Stimulated activated CD8-positive, alpha-beta memory T cell treated with anti-CD3 and anti-CD28 coated beads, Interleukin-12 subunit alpha, Interleukin-12 subunit beta, amount 100 ng/mL, for 4 hours (primary cell): Measurements from ENCODE around the gene DGKG.

Experiments
- DNase-seq: peaks from one replicate; pipeline ENCODE4 v3.0.0-alpha.2; 2020; ENCODE audit warnings: low read depth

The DGKG gene

GRCh38 chr3:186171521-186171920 lies 190.5 kb downstream of the DGKG start:
- no peak for DNase-seq

GRCh38 chr3:186170516-186170915 lies 191.5 kb downstream of the DGKG start:
- no peak for DNase-seq

DNA sequence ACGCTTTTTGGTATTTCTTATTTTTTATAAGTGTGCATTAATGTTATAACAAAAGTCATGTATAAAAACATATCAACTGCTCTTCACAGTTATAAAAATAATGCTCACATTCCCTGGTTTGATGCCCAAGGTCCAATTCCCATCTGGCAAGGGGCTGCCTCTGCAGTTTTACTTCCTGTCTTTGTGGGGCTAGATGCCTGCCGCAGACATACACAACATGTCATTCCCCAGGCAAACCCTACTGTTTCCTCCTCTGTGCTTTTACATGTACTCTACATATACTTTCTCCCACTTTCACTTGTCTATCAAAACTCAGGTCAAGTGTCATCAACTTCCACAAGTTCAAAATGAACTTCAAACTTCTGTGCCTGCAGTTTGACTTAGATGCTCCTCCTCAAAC lies 192.7 kb downstream of the DGKG start:
- DNase-seq, result no peak

DNA sequence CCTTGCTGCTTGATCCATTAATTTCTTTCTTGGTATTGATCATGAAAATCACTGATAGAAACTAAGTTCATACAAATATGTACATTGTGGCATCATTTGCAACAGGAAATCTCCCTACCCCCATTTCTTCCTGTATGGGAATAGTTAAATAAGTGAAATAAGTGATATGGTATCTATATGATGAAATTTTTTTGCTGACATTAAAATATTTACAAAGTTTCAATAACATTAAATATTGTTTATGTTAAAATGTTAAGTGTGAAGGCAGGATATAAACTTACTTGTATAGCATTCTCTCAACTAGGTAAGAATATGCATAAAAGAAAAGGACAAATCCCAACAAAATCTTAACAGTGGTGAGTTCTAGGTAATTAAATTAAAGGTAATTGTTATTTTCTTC lies 193.1 kb downstream of the DGKG start:
- DNase-seq, result no peak

- DNase-seq, result no peak
These were observed 194.2 kb downstream of the DGKG start for GRCh38 chr3:186167646-186168395.

GRCh38 chr3:186166491-186167288 lies 195.3 kb downstream of the DGKG start:
- no peak for DNase-seq

DNA sequence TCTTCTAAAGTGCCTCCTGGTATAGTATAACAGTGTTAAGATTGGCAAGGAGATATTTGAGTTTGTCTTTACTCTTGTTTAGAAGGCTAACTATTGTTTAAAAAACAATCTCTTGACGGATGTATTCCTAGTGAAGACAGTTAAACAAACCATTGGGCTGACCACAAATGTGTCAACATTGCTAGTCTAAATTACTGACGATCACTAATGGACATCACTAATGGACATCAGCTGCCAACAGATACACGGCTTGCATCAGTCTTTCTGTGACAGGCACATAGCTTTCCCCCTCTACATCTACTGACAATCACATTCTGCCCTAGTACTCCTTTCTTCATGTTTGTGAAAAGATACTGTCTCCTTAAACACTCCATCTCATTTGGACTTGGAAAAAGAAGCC lies 196.0 kb downstream of the DGKG start:
- no peak for DNase-seq

GRCh38 chr3:186165331-186165730 lies 196.7 kb downstream of the DGKG start:
- DNase-seq, result no peak

DNA sequence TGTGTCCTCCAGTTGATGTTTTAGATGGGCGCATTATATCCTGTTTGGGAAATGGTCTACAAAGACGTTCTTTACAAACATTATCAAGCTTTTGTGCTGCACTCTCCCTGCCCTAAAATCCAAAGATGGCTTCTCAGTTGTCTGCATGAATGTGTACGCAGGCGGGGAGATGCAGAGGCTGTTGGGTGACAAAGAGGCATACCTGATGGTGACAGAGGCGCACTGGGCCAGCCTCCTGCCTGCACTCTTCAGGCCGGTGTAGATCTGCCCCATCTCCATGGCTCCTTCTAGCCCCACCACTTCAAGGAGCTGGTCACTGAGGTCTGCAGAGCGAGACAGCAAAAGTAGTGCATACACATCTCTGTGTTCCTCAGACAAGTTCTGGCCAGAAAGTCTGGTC lies 197.3 kb downstream of the DGKG start:
- DNase-seq, result no peak

DNA sequence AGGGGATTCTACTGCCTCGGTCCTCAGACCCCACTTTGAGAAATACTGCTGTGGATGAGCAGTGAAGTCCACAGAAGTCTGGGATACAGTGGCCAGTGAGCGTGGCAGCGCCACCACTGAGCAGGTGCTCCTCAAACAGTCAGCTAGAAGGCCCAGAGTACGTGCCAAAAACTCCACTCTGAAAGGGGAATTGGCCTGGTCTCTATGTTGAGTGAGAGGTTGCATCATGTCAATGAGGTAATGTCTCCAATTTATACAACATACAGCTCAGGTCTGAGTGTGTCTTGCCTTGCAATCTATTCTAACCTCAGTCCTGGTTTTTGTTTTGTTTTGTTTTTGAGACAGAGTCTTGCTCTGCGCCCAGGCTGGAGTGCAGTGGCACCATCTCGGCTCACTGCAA lies 199.8 kb downstream of the DGKG start:
- no peak for DNase-seq

DNA sequence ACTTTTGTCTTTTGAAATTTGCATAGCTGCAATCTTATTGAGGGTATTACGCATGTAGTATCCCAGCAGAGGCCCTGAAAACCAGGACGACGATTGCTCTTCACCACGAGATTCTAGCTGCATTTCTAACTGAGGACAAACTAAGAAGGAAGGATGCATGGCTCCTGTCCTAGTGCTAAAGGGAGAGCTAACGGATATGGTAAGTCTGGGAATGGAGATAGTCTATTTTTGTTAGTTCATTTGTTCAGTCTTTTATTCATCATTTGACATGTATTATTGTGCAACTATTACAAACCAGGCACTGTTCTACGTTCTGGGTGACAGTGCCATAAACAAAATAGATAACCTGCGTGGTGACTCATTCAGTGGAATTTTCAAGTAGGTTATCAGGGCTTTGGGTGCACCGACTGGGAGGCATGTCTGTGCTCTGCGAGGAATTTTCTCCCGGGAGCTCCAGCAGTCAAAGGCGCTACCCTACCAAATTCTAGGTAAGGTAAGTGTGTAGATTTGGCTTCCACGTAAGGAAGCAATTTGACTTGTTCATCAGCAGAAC lies 201.3 kb downstream of the DGKG start:
- DNase-seq, result no peak

DNA sequence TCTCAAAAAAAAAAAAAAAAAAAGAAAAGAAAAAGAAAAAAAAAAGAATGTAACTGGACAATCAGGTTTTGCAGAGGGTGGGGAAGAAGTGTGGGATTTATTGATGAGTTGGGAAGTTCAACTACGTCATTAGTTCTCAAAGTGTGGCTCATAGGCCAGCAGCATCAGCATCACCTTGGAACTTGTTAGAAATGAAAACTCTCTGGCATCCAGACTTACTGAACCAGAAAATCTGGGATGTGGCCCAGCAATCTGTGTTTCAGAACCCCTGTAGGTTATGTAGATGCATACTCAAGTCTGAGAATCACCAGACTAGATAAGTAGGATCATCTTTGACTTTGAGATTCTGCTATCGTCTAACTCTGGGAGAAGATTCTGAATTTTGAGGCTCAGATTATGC lies 207.4 kb downstream of the DGKG start:
- no peak for DNase-seq

- no peak for DNase-seq
These were observed 209.1 kb downstream of the DGKG start for GRCh38 chr3:186152889-186153292.

DNA sequence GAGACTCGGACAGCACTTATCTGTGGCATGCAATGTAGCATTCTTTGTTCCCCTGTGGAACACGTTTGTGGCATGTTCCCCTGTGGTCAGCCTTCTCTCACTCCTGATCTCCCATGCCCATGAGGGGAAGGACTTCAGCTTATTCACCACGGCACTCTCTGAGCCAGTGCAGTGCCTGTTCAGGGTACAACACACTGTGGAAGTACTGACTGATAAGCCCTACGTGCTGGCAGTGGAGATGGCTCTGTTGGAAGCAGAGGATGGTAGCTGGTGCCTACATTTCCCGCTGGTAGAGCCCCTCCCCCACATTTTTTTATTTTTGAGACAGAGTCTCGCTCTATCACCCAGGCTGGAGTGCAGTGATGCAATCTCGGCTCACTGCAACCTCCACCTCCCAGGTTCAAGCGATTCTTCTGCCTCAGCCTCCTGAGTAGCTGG lies 209.7 kb downstream of the DGKG start:
- no peak for DNase-seq

GRCh38 chr3:186151077-186151971 lies 210.7 kb downstream of the DGKG start:
- DNase-seq, result no peak

- DNase-seq, result no peak
These were observed 211.8 kb downstream of the DGKG start for GRCh38 chr3:186150041-186150830.

DNA sequence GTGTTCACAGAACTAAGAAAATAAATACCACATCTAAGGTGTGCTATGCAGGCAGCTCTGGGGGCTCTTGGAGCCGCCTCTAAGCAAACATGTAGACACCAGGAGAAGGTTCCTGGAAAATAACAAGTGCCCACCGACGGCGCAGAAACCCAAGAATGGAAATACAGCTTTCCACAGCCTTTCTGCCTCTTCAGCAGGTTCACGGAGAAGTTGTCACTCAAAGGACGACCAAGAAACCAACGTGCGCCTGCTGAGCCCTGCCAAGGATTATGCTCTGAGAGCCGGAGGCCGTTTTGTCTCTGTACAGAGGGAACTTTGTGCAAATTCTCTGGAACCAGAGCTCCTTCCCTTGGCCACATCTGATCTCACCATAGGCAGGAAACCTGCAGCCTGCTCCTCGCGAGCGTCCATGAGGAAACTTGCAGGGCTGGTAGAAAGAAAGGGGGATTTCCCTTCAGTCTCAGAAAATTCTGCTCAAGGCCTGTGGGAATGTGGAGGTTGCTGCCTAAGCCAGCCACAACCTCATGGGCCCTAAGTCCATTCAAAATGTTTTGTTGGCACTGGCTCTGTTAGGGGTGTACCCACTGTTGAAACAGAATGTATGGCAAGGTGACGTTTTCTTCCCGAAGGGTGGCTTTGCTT lies 212.6 kb downstream of the DGKG start:
- no peak for DNase-seq

DNA sequence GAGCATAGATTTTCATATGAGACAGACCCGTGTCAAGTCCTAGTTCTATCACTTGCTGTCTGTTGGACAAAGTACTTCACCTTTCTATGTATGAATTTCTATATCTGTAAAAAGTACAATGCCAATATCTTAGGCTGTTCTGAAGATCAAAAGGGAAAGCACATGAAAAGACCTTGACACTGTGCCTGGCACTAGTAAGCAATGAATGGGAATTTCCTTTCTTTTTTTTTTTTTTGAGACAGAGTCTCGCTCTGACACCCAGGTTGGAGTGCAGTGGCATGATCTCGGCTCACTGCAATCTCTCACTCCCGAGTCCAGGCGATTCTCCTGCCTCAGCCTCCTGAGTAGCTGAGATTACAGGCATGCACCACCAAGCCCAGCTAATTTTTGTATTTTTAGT lies 217.8 kb downstream of the DGKG start:
- no peak for DNase-seq

DNA sequence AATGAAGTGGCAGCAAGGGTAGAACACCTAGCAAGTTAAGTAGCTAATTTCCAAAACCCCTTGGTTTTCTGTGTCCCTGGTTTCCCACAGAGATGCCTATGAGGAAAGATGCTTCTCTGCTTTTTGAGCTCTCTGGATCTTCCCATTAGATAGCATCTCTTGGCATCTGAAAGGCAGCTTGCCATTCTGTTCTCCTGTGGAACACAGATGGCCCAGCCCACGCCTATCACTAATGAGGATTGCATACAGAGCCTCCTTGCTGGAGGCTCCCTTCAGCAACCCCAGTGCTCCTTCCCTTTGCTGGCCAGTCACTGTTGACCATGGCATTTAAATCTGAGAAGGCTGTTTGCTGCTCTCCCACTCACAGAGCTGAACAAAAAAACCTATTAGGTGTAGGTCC lies 218.8 kb downstream of the DGKG start:
- no peak for DNase-seq

GRCh38 chr3:186142393-186142932 lies 219.6 kb downstream of the DGKG start:
- no peak for DNase-seq

DNA sequence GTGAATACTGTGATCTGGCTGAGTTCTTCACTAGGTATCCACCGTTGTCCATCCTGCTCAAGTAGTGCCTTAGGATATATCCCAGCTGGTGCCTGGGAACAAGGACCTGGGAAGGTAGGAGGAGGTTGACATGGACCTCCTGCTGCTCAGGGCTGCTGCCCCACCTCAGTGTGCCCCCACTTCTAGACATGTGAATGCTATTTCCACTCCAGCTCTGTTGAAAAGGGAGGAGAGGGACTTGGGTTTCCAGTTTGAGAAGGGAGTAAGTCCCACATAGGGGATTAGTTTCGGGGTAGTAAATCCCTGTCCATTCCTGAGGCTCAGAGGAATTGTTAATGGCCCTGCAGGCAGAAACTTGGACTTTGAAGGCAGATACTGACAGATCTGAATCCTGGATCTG lies 220.2 kb downstream of the DGKG start:
- DNase-seq, result no peak
